HG03175 (cell line): Measurements from ENCODE around the gene MYO9B.
"Not testable (repeated sequence)": the region's sequence is repeated elsewhere in the genome, so short reads cannot be mapped to it uniquely, and the experiment has no call there.

Experiments
- ATAC-seq: cut with Tn5 transposase; IDR thresholded peaks from one replicate; pipeline ENCODE4 v1.9.1; 2021; ENCODE audit warnings: mild to moderate bottlenecking, moderate library complexity; ENCODE audit not compliant: unreplicated experiment

MYO9B gene

DNA sequence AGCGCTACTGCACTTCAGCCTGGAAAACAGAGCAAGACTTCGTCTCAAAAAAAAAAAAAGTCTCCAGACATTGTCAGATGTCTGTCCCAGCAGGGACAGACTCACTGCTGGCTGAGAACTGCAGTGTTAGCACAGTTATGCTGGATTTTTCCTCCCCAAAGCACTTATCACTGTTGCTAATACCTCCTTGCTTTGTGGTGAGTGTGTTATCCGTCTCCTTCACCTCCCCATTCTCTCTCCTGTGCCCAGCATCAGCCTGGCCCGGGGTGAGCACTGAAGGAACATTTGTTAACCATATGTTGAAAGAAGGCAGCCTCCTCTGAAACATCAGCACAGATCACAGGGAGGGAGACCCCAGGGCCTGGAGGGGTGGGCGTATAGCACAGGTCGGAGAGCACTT is 11.3 kb downstream of the MYO9B start:
- ATAC-seq = no peak

DNA sequence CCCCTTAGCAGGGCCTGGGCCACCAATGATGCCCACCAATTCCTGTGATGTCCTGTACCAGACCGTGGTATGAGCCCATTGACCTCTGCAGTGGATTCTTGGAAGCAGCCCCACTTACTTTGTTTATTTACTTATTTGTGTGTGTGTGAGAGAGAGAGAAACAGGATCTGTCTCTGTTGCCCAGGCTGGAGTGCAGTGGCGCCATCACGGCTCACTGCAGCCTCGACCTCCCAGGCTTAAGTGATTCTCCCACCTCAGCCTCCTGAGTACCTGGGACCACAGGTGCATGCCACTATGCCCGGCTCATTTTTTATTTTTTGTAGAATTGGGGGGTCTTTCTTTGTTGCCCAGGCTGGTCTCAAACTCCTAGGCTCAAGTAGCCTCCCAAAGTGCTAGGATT is 13.0 kb downstream of the MYO9B start:
- no peak for ATAC-seq

DNA sequence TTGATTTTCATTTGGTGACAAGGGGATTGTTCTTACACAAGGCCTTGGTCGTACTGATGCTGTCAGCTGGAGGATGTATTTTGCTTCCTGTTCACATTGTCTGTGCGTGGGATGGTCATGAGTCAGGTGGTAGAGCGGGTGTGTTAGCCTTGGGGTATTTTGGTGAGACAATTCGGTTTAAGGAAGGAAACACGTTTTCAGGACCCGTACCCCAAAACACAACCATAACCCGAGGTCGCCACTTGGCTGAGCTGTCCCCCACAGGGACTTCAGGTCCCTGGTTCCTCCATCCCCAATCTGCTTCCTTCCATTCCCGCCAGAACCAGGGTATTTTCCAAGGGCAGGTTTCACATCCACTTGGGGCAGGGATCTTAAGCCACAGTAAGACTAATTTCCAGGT is 15.0 kb downstream of the MYO9B start:
- no peak for ATAC-seq

DNA sequence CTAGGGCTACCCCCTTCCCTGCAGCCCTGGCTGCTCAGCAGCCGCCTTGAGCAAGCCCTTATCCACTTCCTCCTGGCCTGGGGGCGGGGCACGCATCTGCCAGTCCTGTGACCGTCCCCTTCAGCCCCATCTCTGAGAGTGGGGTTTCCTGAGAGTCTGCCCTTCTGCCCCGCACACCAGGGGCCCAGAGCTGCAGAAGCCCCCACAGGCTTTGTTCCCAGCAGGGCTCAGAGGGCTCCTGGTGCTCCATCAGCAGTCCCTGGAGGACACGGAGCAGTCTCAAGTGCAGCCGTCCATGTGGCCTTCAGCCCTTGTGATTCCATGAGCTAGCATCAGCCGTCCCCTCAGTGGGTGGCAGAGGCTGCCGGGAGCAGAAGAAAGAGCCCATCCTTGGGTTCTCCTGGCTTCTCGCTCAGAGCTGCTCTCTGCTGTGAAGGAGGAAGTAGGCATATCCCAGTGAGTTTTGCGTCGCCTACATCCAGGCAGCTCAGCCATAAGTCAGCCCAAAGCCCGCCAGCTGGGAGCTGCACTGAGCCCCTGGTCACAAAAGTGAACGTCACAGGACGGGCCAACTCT is 16.3 kb downstream of the MYO9B start:
- ATAC-seq = no peak

DNA sequence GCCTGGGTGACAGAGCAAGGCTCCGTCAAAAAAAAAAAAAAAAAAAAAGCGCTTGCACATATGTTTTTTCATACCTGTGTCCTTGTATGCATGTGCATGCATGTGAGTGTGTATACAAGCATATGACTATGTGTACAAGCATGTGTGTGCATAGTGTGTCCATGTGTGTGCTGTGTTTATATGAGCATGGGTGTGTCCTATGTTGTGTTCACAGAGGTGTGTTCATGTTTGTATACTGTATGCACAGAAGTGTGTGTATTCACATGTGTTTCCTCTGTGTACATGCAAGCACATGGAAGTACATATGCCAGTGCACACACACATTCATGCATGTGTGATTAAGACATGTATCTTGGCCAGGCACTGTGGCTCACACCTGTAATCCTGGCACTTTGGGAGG is 17.1 kb downstream of the MYO9B start:
- ATAC-seq = no peak

DNA sequence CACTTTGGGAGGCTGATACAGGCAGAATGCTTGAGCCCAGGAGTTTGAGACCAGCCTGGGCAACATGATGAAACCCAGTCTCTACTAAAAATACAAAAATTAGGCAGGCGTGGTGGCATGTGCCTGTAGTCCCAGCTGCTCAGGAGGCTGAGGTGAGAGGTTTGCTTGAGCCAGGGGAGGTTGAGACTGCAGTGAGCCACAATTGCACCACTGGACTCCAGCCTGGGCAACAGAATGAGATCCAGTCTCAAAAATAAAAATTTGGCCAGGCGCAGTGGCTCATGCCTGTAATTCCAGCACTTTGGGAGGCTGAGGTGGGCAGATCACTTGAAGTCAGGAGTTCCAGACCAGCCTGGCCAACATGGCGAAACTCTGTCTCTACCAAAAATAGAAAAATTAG is 19.1 kb downstream of the MYO9B start:
- ATAC-seq = not testable (repeated sequence)

DNA sequence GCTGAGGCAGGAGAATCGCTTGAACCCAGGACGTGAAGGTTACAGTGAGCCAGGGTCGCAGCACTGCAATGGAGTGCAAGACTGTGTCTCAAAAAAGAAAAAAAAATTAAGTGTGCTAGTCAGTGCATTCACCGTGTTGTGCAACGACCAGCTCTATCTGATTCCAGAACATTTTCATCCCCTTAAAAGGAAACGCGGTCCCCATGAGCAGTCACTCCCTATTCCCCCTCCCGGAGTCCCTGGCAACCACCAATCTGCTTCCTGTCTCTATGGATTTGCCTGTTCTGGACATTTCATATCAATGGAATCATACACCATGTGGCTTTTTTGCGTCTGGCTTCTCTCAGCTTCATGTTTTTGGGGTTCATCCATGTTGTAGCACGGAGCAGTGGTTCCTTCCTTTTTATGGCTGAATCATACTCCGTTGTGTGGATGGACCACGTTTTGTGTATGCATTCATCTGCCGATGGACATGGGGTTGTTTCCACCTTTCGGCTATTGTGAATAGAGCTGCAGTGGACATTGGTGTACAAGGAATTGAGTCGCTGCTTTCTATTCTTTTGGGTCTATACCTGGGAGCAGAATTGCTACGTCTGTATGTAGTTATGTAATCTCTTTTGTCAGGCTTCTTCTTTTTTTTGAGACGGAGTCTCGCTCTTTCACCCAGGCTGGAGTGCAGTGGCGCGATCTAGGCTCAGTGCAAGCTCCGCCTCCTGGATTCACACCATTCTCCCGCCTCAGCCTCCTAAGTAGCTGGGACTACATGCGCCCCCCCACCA is 19.8 kb downstream of the MYO9B start:
- no peak for ATAC-seq

DNA sequence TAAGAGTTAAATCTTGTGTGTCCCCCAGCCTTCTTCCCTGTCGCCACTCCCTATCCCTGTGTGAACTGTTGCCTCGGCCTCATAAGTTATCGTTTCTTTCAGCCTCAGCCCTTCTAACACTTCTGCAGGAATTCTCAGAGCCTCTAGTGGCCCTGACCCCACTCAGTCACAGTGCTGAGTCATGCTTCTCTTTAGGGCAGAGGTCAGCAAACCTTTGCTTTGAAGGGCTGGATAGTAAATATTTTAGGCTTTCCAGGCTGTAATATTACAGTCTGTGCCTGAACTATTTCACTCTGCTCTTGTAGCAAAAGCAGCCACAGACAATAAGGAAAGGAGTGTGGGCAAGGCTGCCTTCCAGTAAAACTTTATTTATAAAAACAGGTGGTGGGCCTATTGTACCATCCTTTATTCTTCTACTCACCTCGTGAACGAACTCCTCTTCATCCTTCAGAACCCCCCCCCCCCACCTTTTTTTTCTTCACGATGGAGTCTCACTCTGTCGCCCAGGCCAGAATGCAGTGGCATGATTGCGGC is 22.1 kb downstream of the MYO9B start:
- no peak for ATAC-seq

DNA sequence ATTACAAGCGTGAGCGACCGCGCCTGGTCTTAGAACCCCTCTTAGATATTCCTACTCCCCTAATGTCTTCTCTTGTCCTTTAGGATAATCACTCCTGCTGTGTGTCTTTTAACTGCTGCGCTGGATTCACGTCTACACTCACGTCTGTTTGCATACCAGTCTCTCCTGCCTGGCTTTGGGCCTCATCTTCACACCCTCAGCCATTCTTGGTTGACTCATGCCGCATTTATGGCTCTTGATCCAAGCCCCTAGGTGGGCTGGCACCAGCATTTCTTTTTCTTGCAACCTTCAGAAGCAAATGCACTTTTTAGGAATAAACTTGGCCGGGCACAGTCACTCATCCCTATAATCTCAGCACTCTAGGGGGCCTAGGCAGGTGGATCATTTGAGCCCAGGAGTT is 22.7 kb downstream of the MYO9B start:
- no peak for ATAC-seq

DNA sequence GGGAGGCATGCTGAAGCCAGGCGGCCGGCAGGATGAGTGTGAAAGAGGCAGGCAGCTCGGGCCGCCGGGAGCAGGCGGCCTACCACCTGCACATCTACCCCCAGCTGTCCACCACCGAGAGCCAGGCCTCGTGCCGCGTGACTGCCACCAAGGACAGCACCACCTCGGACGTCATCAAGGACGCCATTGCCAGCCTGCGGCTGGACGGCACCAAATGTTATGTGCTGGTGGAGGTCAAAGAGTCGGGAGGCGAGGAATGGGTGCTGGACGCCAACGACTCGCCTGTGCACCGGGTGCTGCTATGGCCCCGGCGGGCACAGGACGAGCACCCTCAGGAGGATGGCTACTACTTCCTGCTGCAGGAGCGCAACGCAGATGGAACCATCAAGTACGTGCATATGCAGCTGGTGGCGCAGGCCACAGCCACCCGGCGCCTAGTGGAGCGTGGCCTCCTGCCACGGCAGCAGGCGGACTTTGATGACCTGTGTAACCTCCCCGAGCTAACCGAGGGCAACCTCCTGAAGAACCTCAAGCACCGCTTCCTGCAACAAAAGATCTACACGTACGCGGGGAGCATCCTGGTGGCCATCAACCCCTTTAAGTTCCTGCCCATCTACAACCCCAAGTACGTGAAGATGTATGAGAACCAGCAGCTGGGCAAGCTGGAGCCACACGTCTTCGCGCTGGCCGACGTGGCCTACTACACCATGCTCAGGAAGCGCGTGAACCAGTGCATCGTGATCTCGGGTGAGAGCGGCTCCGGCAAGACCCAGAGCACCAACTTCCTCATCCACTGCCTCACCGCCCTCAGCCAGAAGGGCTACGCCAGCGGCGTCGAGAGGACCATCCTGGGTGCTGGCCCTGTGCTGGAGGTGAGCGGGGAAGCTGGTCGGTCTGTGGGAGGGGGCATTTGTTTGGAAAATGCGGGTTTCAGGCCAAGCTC is 26.4 kb downstream of the MYO9B start:
- ATAC-seq = no peak

DNA sequence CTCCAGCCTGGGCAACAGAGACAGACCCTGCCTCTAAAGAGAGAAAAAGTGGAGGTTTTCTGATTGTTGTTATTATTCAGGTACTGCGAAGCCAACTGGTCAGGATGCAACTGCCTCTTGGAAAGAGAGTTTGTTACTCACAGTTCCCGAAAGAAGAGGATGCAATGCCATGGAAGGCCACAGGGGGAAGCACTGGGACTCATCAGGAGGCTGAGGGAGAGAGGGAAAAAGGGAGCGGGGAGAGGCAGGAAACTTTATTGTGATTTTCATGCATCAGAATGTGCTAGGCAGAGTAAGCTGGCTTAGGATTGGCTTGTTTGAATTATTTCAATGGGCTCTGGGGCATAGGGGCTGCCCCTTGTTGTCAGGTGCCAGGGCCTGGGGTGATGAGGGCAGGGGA is 27.6 kb downstream of the MYO9B start:
- ATAC-seq = no peak

DNA sequence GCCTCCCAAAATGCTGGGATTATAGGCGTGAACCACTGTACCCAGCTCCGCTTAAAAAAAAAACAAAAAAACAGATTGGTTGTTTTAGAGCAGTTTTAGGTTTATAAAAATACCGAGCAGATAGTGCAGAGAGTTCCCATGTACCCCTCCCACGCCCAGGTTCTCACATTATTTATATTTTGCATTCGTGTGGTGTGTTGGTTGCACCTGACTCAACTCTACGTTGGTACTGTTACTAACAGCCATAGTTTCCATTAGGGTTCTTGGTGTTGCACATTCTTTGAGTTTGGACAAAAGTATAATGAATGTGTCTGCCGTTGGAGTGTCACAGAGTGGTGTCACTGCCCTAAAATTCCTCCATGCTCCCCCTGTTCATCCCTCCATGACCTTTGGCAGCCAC is 29.1 kb downstream of the MYO9B start:
- no peak for ATAC-seq

DNA sequence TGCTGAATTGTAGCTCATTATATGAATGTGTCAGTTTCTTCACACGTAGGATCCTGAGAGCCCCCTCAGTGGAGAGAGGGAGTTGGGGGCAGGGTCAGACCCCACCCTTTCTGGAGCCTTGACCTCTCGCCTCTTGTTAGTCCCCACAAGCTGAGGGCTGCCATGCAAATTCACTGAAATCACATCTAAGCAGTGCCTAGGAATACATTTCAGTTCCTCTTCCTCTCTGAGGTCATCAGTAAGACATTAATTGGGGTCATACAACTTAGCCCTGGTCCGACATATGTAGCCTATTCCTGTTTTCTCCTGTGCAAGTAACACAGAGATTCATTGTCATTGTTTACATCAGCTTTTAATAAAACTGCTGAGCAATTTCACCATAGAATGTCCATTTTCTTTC is 30.0 kb downstream of the MYO9B start:
- no peak for ATAC-seq

DNA sequence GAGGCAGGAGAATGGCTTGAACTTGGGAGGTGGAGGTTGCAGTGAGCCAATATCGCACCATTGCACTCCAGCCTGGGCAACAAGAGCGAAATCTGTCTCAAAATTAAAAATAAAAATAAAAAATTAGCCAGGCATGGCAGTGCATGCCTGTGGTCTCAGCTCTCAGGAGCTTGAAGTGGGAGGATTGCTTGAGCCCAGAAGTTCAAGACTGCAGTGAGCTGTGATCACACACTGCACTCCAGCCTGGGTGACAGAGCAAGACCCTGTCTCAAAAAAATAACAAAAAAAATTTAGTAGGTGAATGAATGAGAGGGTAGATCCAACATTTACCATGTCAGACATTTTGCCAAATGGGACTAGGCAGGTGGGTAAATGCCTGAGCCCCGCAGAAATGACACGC is 31.4 kb downstream of the MYO9B start:
- not testable (repeated sequence) for ATAC-seq

DNA sequence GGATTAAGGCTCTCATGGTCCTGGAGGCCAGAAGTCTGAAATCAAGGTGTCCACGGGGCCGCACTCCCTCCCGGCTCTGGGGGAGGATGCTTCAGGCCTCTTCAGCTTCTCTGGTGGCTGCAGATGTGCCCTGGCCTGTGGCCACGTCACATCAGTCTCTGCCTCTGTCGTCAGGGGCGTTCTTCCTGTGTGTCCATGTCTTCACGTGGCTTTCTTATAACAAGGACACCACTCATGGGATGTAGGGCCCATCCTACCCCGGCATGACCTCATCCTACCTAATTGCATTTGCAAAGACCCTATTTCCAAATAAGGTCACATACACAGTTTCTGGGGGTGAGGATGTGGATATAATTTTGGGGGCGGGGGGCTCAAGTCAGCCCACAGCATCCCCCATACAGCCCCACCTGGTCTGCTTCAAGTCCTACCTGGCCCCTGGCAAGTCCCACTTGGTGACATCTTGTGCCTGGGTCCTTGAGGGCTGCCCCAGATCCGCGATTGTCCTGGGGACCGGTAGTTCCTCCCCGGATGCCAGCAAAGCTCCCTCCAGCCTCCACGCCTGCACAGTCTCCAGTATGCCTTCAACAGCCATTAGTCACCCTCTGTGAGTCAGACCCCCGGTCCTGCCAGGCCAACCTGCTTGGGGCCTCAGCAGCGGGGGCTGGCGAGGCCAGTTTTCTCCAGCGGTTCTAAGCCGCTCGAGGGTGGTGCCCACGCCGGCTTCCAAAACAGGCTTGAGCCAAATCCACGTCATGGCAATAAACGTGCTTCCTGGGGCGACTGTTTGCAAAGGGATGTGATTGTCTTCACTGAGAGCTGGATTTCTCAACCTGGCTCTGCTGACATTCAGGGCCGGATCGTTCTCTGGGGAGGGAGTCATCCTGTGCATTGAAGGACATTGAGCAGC is 32.2 kb downstream of the MYO9B start:
- no peak for ATAC-seq

DNA sequence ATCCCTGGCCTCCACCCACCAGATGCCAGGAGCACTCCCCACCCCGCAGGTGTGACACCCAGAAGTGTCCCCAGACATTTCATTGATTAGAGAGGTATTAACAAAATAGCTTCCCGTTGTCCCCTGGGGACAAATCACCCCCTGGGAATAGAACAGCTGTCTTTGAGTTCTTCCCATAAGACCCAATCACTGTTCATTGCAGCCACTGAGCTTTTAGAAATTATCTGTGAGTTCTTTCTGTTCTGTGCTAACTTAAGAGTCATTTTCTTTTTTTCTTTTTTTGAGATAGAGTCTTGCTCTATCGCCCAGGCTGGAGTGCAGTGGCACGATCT is 32.8 kb downstream of the MYO9B start:
- no peak for ATAC-seq

DNA sequence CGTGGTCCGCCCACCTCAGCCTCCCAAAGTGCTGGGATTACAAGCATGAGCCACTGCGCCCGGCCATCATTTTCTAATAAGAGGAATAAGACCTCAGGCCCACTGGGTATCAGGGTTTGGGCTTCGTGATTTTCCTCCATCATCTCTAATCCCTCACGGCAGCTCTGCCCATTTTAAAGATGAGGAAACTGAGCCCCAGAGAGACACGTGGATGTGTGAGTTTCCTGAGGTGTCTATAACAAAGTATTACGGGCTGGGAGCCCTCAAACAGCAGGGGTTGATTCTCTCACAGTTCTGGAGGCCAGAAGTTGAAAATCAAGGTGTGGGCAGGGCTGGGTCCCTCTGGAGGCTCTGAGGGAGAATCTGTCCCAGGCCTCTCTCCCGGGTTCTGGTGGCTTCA is 33.7 kb downstream of the MYO9B start:
- no peak for ATAC-seq

DNA sequence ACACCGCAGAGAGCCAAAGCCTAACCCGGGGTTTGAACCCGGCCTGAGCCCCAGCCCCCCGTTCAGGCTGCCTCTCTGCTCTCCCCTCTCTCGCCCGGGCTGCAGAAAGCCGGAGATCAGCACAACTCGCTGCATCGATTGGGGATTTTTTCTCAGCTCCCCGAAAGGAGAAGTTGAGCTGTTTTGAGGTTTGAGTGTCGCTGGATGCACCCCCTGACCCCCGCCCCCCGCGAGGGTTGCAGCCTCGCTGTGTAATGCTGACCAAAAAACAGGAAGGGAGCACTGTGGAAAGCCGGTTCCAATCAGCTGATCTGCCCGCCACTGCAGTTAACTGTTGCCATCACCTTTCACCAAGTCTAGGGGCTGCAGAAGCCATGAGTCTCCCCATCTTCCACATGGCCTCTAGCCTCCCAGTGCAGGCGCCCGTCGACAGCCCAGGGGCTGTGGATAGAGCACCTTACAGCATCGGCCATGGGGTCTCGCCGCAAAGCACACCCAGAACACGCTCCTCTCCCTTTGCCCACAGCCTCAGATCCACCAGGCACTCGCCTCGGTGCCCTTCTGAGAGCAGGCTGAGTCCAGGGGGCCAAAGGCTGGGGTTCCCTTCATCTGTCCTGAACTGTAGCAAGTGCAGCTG is 34.5 kb downstream of the MYO9B start:
- ATAC-seq = peak; percentile 50

DNA sequence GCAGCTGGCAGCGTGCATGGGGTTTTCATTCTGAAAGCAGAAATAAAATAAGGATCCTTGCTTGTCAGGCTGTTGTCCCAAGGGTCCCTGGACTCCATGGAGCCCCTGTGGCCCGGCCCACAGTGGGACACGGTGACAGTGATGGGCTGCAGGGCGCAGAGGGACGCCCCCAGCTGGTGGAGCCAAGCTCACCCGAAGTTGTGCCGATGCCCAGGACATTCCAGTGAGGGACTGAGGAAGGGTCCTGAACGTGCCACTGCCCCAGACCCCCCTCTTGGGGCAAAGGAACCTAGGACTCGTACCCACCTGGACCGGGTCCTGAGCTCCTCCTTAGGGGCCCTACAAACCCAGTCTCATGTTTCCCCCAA is 35.0 kb downstream of the MYO9B start:
- no peak for ATAC-seq

DNA sequence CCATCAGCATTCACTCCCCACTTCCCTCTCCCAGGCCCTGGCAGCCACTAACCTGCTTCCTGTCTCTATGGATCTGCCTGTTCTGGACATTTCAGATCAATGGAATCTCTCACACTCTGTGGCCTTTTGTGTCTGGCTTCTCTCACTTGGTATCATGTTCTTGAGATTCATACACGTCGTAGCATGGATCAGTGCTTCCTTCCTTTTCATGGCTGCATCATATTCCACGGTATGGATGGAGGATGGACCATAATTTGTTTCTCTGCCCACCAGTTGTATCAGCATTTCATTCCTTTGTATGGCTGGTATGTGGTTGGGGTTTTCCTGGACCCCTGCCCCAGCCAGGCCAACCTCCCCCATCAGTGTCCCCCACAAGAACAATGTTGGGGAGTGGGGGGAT is 36.2 kb downstream of the MYO9B start:
- ATAC-seq = no peak
